PC-3 (cell line): ENCODE data around the gene GABBR1. TPM values are rescaled to one million over a fixed set of nuclear protein-coding genes. Genes with fewer than 3 reads are reported as not detected.

Source experiments
- ATAC-seq: fragments of 200-7000 bp; cut with Tn5 transposase; 2 replicates; pipeline ENCODE4 v1.9.1; 2020; ENCODE audit warnings: mild to moderate bottlenecking, moderate library complexity
- BruUV-seq: library from RNA; stranded (reverse); fragments of 400-500 nt; replicated peaks from 2 replicates; lab custom pipeline; 2021; lab: Mats Ljungman, UMichigan
- CTCF ChIA-PET: fragments of 300-600 bp; sonication (Branson Sonifier 250); formaldehyde crosslinking; loops from one replicate; lab custom pipeline; 2022; ENCODE audit warnings: antibody characterized with exemption; lab: Charles Lee
- POLR2A ChIA-PET: fragments of 300-600 bp; sonication (Branson Sonifier 250); formaldehyde crosslinking; loops from one replicate; lab custom pipeline; 2022; ENCODE audit warnings: antibody characterized with exemption; ENCODE audit not compliant: unreplicated experiment; lab: Charles Lee
- DNase-seq: peaks from one replicate; pipeline ENCODE4 v3.0.0-alpha.2; 2015
- H2AFZ ChIP-seq: fragments of 300-600 bp; sonication (generic); 2 replicates; pipeline ENCODE4 v1.6.0; 2016; ENCODE audit warnings: antibody characterized with exemption, low read length
- H3F3A ChIP-seq: fragments of 300-600 bp; sonication (generic); one replicate; pipeline ENCODE4 v1.6.0; 2017; ENCODE audit warnings: antibody characterized with exemption, low read length, control low read depth, mild to moderate bottlenecking; ENCODE audit not compliant: unreplicated experiment
- H3K27ac ChIP-seq: fragments of 300-600 bp; sonication (generic); 2 replicates; pipeline ENCODE4 v1.5.1; 2016; ENCODE audit warnings: mild to moderate bottlenecking, low read length
- H3K27me3 ChIP-seq: fragments of 300-600 bp; sonication (generic); 2 replicates; pipeline ENCODE4 v1.6.1; 2016; ENCODE audit warnings: low read length, mixed read lengths
- H3K36me3 ChIP-seq: fragments of 300-600 bp; sonication (generic); 2 replicates; pipeline ENCODE4 v1.6.1; 2016; ENCODE audit warnings: low read depth, mixed run types, low read length, mixed read lengths
- H3K4me1 ChIP-seq: fragments of 300-600 bp; sonication (generic); 2 replicates; pipeline ENCODE4 v1.5.1; 2016; ENCODE audit warnings: low read length; ENCODE audit not compliant: insufficient read depth
- H3K4me2 ChIP-seq: fragments of 300-600 bp; sonication (generic); 2 replicates; pipeline ENCODE4 v1.6.0; 2016; ENCODE audit warnings: low read length
- H3K4me3 ChIP-seq: fragments of 300-600 bp; sonication (generic); 2 replicates; pipeline ENCODE4 v1.5.1; 2016; ENCODE audit warnings: mild to moderate bottlenecking, low read length, mixed read lengths
- H3K79me2 ChIP-seq: fragments of 300-600 bp; sonication (generic); 2 replicates; pipeline ENCODE4 v1.6.1; 2017; ENCODE audit warnings: low read length, mixed read lengths
- H3K9ac ChIP-seq: fragments of 300-600 bp; sonication (generic); 2 replicates; pipeline ENCODE4 v1.6.0; 2016; ENCODE audit warnings: mild to moderate bottlenecking, low read length
- H3K9me2 ChIP-seq: fragments of 300-600 bp; sonication (generic); replicated peaks from 2 replicates; pipeline ENCODE4 v1.6.1; 2016; ENCODE audit warnings: mixed run types, low read length, mixed read lengths
- H3K9me3 ChIP-seq: fragments of 300-600 bp; sonication (generic); 2 replicates; pipeline ENCODE4 v1.6.1; 2016; ENCODE audit warnings: low read length, mixed read lengths
- H4K20me1 ChIP-seq: fragments of 300-600 bp; sonication (generic); 2 replicates; pipeline ENCODE4 v1.6.1; 2016; ENCODE audit warnings: low read length, mixed read lengths
- CTCF ChIP-seq: fragments of 300-600 bp; sonication (generic); conservative IDR thresholded peaks from 2 replicates; pipeline ENCODE4 v1.5.1; 2017; ENCODE audit warnings: antibody characterized with exemption, low read depth, mild to moderate bottlenecking, low read length
- EZH2 ChIP-seq: fragments of 300-600 bp; sonication (generic); IDR thresholded peaks from one replicate; pipeline ENCODE4 v1.6.1; 2017; ENCODE audit warnings: antibody characterized with exemption, mild to moderate bottlenecking, low read length; ENCODE audit not compliant: unreplicated experiment
- EZH2phosphoT487 ChIP-seq: fragments of 300-600 bp; sonication (generic); IDR thresholded peaks from 2 replicates; pipeline ENCODE4 v1.6.1; 2018; ENCODE audit warnings: mild to moderate bottlenecking, antibody characterized with exemption, low read length, borderline replicate concordance
- intact Hi-C: fragments of 100-400 bp; cut with micrococcal nuclease; formaldehyde crosslinking; loops from 2 replicates; pipeline ENCODE4 v1.9.0; 2023
- total RNA-seq: library from RNA; depleted of rRNA; stranded (reverse); fragments of >200 nt; gene quantifications from 2 replicates; pipeline ENCODE4 v1.2.3, GENCODE V29; 2014

Gene GABBR1
- total RNA-seq, 1 experiment from 2014 or later = 5.5 TPM

GRCh38 chr6:29558439-29559079 is 74.4 kb downstream of the GABBR1 start:
- intact Hi-C loops = no loop called here
- H3K4me2 ChIP-seq = no peak overlapping the region
- no peaks in the 10 kb centered on the region for H3F3A ChIP-seq
- TF ChIP-seq CTCF = no peak
- no peak for TF ChIP-seq EZH2
- no peak for TF ChIP-seq EZH2phosphoT487
- no peaks in the 10 kb centered on the region for H3K4me1 ChIP-seq
- no peaks in the 10 kb centered on the region for H4K20me1 ChIP-seq
- H2AFZ ChIP-seq = no peak overlapping the region
- DNase-seq = no peak
- H3K27ac ChIP-seq = no peak overlapping the region
- no peaks in the 10 kb centered on the region for H3K79me2 ChIP-seq
- no peaks in the 10 kb centered on the region for H3K9me3 ChIP-seq
- ATAC-seq = no peak
- H3K4me3 ChIP-seq = no peak overlapping the region
- no TSS peak for BruUV-seq
- no peak overlapping the region for H3K9ac ChIP-seq
- peaks cover 86% of the 10 kb centered on the region for H3K27me3 ChIP-seq
- ChIA-PET CTCF (no interaction called here), POLR2A (no interaction called here)
- no peaks in the 10 kb centered on the region for H3K9me2 ChIP-seq
- no peaks in the 10 kb centered on the region for H3K36me3 ChIP-seq

DNA sequence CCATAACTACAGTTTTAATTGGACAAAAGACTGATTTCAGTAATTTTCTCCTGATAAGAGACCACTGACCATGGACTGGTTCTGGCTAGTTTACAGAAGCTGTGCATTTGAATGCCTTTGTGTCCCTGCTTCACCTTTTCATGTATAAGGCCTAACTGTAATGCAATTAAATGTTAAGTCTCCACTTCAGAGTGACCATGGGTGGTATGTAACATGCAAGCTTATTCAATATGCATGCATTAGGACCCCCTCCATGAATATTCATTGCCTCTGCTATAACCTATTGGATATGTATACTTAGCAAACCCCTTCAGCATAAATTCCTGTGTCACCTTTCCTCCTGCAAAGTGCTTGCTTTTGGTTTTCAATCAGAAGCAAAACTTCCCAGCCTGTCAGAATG is 75.7 kb downstream of the GABBR1 start:
- H4K20me1 ChIP-seq = no peaks in the 10 kb centered on the region
- H3K4me3 ChIP-seq = no peak overlapping the region
- BruUV-seq = no TSS peak
- H3K36me3 ChIP-seq = no peaks in the 10 kb centered on the region
- no peaks in the 10 kb centered on the region for H3K4me1 ChIP-seq
- no peak overlapping the region for H2AFZ ChIP-seq
- intact Hi-C loops = no loop called here
- H3K9me2 ChIP-seq = no peaks in the 10 kb centered on the region
- H3K4me2 ChIP-seq = no peak overlapping the region
- H3K27ac ChIP-seq = no peak overlapping the region
- H3F3A ChIP-seq = no peaks in the 10 kb centered on the region
- TF ChIP-seq CTCF = no peak
- TF ChIP-seq EZH2phosphoT487 = no peak
- no peak for TF ChIP-seq EZH2
- H3K9me3 ChIP-seq = no peaks in the 10 kb centered on the region
- H3K9ac ChIP-seq = no peak overlapping the region
- POLR2A ChIA-PET = no interaction called here
- H3K79me2 ChIP-seq = no peaks in the 10 kb centered on the region
- H3K27me3 ChIP-seq = peaks cover 87% of the 10 kb centered on the region
- ATAC-seq (no peak), DNase-seq (no peak)
- CTCF ChIA-PET = no interaction called here

DNA sequence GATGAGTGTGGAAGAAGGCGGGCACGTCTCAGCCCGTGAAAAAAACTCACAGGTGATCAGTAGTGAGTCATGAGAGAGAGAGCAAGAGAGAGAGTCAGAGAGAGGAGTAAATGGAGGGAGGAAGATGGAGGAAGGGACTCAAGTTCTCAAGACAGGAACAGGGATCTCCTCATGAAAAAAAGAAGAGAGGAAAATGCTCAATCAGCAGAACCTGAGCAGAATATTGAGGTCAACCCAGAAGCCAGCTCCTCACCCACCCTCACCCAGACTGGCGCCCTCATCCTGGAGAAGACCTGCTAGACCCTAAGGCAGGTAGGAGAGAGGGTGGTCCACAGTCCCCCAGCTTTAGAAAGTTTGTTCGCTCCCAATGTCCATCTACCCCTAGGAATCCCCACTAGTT is 78.2 kb downstream of the GABBR1 start:
- no peaks in the 10 kb centered on the region for H3K79me2 ChIP-seq
- no peaks in the 10 kb centered on the region for H3K36me3 ChIP-seq
- BruUV-seq = no TSS peak
- no peak overlapping the region for H3K27ac ChIP-seq
- no peak for ATAC-seq
- no peaks in the 10 kb centered on the region for H3K9me3 ChIP-seq
- H3K4me3 ChIP-seq = no peak overlapping the region
- ChIA-PET CTCF (no interaction called here), POLR2A (no interaction called here)
- no peak overlapping the region for H2AFZ ChIP-seq
- no peak overlapping the region for H3K9ac ChIP-seq
- H3K9me2 ChIP-seq = no peaks in the 10 kb centered on the region
- intact Hi-C loops = no loop called here
- peaks cover 80% of the 10 kb centered on the region for H3K27me3 ChIP-seq
- H3F3A ChIP-seq = no peaks in the 10 kb centered on the region
- DNase-seq = no peak
- H3K4me2 ChIP-seq = no peak overlapping the region
- H3K4me1 ChIP-seq = no peaks in the 10 kb centered on the region
- H4K20me1 ChIP-seq = no peaks in the 10 kb centered on the region
- TF ChIP-seq CTCF = no peak
